ENCODE measurements around the gene SHISA5. TPM values are rescaled to one million over a fixed set of nuclear protein-coding genes. Genes with fewer than 3 reads are reported as not detected.

Gene SHISA5
- total RNA-seq (2014; rRNA removed; shearing (Covaris generic)): 148 and 166 TPM in 2 replicates
- 146 and 167 TPM in 2 replicates for polyA plus RNA-seq (2016; fragmentation: Nextera tagmentation; extraction: Ambion mirVana)
- long read RNA-seq, transcript SHISA5-201 (6 exons, 2,369 nt): minor isoform, 21 of 131 reads
- long read RNA-seq, transcript SHISA5-206 (4 exons, 1,839 nt): major isoform, 83 of 131 reads
- long read RNA-seq, partial matches to known transcripts: 5 of 131 reads
- long read RNA-seq, other reads (novel, unspliced or antisense): 20 of 131 reads

GRCh38 chr3:48504051-48504946, at the start of gene SHISA5:
TSS of gene SHISA5 (minus strand) at chr3:48504174. CDS start at chr3:48504094, 80 bp downstream.
- no peak within 1 kb of the TSS for H3K27ac ChIP-seq (ENCODE audit: low read depth)
- DNase-seq (ENCODE audit: low spot score): peak; percentile 73
- TF ChIP-seq ZNF114 (CRISPR knock-in tag; IDR thresholded peaks at IDR 0.05) (no peak), STAT1 (IDR thresholded peaks at IDR 0.05; ENCODE audit: unreplicated experiment) (no peak), ETS1 (IDR thresholded peaks at IDR 0.05) (no peak), EZH2phosphoT487 (IDR thresholded peaks at IDR 0.05; ENCODE audit: unreplicated experiment) (no peak), CTCF (conservative IDR thresholded peaks at IDR 0.05; ENCODE audit: low read depth in 2 of 2) (no peak), POLR2AphosphoS5 (IDR thresholded peaks at IDR 0.05; ENCODE audit: low read depth) (no peak), ZNF331 (CRISPR knock-in tag; IDR thresholded peaks at IDR 0.05; ENCODE audit: low read depth) (no peak), NANOG (IDR thresholded peaks at IDR 0.05; ENCODE audit: borderline replicate concordance) (no peak), CREB1 (CRISPR knock-in tag; IDR thresholded peaks at IDR 0.05; ENCODE audit: low read depth) (no peak), ZNF462 (CRISPR knock-in tag; IDR thresholded peaks at IDR 0.05) (no peak), REST (IDR thresholded peaks at IDR 0.05; ENCODE audit: unreplicated experiment) (no peak), EZH2 (IDR thresholded peaks at IDR 0.05; ENCODE audit: low read depth, unreplicated experiment) (no peak)

More at GRCh38 chr3:48504051-48504946, at the start of gene SHISA5:
- Mint-ChIP-seq H3K36me3 (ENCODE audit: low read depth) (peaks cover 8% of the 10 kb centered on the region; the same call in 2 of the 3 replicates), H3K4me3 (peak within 1 kb of the TSS; percentile 82), H3K27me3 (ENCODE audit: insufficient read depth, low read depth, poor library complexity) (peaks cover 21% of the 10 kb centered on the region), H3K27ac (no peak within 1 kb of the TSS), H3K4me1 (peaks cover 35% of the 10 kb centered on the region), H3K9me3 (no peaks in the 10 kb centered on the region)
- Histone ChIP-seq H3K4me3 (peak within 1 kb of the TSS; percentile 85), H3K4me1 (ENCODE audit: insufficient read depth) (peaks cover 29% of the 10 kb centered on the region), H3K79me2 (replicated peaks; ENCODE audit: insufficient read depth) (peaks cover 5% of the 10 kb centered on the region; the same call in 1 of the 2 replicates), H2AFZ (peak within 1 kb of the TSS; percentile 94), H3K36me3 (ENCODE audit: insufficient read depth) (no peaks in the 10 kb centered on the region), H3K27me3 (ENCODE audit: insufficient read depth) (no peaks in the 10 kb centered on the region), H4K20me1 (replicated peaks; ENCODE audit: insufficient read depth) (no peaks in the 10 kb centered on the region), H3F3A (replicated peaks; ENCODE audit: low read depth) (no peaks in the 10 kb centered on the region), H3K4me2 (peak within 1 kb of the TSS; percentile 95), H3K9me2 (ENCODE audit: insufficient read depth) (no peaks in the 10 kb centered on the region)
- peak; percentile 67 for ATAC-seq

Data from GM23338 (cell line).